Epidermal melanocyte (primary cell): Measurements from ENCODE around the gene CABP1.
"Not testable (repeated sequence)": the region's sequence is repeated elsewhere in the genome, so short reads cannot be mapped to it uniquely, and the experiment has no call there.

Source experiments
- DNase-seq: peaks from one replicate; pipeline ENCODE4 v3.0.0; 2011; ENCODE audit warnings: low spot score; ENCODE audit not compliant: insufficient read length

The CABP1 gene

DNA sequence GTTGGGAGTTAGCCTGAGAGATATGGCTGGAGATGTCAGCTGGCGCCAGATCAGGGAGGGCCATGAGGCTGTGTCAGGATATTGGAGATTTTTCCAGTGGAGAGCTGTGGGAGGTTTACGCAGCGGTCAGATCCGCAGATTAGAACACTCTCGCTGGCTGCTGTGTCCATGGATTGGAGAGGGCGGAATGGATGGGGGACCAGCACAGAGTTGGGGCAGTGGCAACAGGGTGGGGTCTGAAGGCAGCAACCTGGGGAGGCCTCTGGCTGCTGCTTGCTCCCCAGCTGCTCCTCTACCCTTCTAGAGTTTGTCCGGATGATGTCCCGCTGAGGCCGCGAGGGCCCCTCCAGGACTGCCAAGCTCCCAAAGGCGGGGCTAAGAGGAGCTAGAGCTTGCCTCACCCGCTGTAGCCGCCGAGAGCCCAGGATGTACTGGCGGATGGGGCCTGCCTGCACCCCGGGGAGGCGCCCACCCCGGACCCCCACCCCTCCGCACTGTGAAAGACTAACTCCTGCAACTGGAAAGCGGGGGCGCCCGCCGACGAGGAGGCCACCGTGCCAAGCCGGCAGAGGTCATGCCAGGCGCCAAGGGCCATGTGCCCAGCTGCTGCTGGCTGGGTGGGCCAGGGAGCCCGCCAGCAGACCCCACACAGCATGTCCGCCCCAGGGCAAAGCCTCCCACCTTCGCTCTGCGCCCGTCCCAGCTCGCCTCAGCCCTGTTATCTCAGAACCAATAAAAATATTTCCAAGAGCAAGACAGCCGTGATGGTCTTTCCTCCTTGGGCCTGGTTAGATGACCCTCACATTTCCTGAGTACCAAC, 26.4 kb downstream of the CABP1 start:
- no peak for DNase-seq

DNA sequence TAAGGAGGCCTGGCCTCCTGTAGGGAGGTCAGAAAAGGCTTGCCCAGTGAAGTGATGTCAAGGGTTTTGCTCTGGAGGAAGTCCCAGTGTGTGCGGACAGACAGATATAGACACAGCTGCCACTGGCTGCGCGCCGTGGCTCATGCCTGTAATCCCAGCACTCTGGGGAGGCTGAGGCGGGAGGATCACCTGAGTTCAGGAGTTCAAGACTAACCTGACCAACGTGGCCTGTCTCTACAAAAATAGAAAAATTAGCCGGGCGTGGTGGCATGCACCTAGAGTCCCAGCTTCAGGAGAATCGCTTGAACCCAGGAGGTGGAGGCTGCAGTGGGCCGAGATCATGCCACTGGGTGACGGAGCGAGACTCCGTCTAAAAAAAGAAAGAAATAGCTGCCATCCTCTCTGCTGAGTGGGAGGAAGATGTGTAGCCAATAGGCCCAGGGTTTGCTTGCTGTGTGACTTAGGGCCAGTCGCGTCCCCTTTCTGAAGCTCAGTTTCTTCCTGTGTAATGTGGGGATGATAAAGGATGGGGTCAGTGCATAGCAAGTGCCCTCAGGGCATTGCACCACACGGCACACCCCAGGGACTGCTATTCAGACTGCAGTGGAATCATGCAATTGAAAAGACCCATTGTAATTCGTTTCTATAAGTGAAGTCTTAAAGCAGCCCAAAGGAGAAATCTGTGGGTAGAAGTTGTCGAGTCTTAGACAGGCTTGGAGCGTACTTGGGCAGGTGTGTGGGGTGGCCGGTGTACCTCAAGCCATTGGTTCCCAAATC, 27.9 kb downstream of the CABP1 start:
- DNase-seq, result peak; percentile 44

DNA sequence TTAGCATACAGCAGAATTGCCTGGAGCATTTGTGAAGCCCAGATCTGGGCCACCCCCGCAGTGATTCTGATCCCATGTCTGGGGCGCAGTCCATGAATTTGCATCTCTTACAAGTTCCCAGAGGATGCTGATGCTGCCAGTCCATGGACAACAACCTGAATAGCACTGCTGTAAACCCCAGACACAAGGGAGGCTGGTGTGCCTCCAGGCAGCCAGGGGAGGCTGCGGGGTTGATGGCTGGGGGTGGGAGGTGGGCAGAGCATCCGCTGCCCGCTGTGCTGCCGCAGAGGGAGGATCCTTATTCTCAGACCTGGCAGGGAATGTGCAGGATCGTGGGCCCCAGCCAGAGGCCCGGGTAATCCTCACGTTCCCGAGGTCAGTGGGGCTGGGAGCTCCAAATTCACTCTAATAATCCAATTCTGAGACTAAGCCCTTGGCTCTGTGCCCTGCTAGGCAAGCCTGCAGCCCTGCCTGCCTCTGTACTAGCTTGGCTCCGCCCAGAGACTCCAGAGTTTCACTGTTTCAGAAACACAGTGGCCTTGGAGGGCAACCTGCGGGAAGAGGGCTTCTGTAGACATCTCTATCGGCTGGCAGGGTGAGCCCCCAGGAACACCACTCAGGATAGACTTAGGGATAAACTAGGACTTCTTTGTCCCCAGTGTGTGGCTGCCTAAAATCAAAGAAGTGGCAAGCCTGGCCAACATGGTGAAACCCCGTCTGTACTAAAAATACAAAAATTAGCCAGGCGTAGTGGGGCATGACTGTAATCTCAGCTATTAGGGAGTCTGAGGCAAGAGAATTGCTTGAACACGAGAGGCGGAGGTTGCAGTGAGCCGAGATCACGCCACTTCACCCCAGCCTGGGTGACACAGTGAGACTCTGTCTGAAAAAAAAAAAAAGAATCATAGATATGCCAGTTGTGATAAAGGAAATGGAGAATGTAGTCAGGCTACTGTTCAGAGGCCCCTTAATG, 28.7 kb downstream of the CABP1 start:
- DNase-seq, result peak; percentile 66

DNA sequence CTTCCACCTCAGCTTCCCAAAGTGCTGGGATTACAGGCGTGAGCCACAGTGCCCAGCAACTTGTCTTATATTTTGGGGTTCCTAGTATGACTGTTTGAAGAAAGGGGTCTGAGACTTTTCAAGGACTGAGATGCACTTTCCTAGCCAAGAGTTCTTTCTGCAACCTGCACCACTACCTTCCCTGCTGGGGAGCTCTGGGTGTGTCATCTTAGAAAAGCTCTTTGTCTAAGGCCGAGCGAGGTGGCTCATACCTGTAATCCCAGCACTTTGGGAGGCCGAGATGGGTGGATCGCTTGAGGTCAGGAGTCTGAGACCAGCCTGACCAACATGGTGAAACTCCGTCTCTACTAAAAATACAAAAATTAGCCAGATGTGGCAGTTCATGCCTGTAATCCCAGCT, 29.8 kb downstream of the CABP1 start:
- DNase-seq, result not testable (repeated sequence)

DNA sequence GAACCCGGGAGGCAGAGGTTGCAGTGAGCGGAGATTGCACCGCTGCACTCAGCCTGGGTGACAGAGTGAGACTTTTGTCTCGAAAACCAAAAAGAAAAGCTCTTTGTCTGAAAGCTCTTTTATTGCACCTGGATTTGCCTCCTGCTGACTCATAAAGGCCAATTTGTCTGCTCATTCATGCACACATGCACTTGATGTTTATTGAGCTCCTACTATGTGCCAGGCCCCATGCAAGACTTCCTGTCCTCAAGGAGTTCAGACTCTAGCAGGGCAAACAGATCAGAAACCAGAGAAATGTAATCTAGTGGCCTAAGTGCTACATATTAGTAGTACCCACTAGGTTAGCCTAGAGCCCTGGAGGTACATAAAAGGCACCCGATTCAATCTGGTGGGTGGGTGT, 30.2 kb downstream of the CABP1 start:
- DNase-seq, result no peak

DNA sequence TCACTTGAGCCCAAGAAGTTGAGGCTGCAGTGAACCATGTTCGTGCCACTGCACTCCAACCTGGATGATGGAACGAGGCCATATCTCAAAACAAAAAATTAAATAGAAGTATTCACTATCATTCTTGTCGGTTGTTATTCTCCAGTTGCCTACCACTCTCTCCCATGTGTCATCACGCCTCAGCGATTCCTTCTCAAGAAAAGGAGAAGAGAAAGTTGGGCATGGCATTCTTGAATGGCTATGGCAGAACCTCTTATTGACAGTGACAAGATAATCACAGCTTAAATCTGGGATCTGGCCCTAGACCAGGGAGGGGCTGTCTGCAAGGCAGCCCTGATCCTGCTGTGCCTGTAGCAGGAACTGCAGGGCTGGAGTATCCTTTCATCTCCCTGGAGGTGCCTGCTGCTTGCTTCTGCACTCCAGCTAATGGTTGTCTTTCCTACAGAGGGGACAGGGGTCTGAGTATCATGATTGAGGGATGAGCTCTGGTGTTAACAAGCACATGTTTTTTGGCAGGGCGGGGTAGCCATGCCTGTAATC, 33.7 kb downstream of the CABP1 start:
- no peak for DNase-seq

DNA sequence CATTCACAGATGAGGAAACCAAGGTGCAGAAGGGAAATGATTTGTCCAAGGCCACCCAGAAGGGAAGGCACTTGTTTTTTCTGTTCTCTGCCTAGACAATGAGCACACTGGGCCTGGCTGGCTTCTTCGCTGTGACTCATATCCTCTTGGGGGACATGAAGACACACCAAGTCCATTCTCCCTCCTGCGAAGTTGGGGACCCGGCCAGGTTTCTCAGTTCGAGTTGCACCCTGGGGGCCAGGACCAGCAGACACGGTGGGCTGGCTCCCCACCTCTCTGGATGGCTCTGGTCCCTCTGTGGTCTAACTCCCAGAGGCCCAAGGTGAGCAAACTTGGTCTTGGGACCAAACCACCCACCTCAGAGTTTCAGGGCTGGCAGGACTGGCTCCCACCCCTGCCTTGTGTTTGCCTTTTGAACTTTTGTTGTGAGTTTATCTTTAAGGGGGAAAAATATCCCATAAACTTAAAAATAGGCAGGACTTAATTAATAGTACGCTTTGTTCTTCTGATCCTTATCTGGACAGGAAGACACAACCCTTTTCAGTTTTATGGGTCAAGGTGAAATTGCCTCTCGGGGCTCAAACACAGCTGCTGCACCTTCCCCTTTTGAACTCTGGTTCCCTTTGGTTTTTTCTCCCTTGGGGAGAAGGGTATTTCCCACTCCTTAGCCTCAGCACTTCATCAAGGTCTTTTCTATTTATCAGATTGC, 37.5 kb downstream of the CABP1 start:
- DNase-seq, result no peak

DNA sequence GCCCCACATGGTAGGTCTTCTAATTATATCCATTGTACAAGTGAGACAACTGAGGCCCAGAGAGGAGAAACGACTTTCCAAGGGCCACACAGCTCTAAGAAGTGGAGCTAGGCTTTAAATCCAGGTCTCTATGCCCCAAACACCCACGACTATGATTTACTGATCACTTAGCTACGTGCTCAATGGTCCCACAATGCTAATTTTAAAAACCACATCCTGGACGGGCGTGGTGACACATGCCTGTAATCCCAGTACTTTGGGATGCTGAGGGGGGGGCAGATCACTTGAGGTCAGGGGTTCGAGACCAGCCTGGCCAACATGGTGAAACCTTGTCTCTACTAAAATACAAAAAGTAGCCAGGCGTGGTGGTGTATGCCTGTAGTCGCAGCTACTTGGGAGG, 38.1 kb downstream of the CABP1 start:
- DNase-seq, result no peak

DNA sequence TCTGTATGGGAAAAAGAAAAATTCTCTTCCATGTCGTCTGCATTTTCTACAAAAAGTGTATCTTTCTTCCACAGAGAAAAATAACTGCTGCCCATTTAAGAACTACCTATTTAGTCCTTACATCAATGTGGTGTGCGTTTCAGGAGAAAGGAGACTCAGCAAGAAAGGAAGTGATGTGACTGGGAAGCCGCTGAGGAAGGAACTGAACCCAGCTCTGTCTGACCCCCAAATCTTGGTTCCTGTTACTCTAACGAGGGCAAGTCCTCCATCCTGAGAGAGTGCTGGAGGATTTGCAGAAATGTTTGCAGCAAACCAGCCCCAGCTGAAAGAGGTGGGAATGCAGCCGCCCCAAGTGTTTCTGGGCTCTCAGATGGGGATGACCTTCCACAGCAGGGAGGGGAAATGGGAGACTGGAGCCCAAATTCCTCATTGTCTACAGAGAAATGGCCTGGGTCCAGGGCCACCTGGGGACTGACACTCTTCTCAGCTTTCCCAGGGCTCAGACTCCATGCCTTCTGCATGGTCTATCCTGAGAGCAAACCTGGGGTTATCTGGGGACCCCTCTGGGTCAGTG, 39.8 kb downstream of the CABP1 start:
- DNase-seq, result no peak

DNA sequence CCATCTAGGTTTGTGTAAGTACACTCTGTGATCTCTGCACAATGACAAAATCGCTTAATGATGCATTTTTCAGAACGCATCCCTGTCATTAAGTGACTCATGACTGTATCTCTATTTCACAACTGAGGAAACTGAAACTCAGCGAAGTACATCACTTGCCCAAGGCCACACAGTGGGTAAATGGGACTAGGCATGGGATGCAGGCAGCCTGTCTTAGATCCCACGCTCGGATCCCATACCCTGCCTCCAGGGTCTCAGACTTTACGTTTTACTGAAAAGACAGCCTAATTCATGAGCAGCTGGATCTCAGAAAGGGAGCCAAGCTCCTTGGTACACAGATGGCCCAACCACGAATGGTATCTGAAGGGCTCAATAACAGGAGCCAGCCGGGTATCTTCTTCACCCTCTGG, 44.1 kb downstream of the CABP1 start:
- no peak for DNase-seq

DNA sequence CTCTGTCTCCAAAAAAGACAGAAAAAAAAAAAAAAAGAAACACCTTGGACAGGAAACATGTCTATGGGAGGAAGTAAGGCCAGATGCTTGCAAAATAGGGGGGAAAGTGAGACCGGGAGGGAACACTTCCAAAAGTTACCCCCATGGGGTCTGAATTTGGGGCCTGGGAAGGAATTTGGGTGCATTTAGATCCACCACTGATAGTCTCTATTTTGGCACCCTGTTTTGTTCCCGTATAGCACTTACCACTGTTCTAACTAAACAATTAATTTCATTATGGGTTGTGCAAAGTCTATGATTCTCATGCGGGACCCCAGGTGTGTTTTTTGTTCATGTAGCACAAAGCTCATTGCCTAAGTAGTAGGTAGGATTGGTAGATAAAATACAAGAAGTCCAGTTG, 45.1 kb downstream of the CABP1 start:
- DNase-seq, result no peak

DNA sequence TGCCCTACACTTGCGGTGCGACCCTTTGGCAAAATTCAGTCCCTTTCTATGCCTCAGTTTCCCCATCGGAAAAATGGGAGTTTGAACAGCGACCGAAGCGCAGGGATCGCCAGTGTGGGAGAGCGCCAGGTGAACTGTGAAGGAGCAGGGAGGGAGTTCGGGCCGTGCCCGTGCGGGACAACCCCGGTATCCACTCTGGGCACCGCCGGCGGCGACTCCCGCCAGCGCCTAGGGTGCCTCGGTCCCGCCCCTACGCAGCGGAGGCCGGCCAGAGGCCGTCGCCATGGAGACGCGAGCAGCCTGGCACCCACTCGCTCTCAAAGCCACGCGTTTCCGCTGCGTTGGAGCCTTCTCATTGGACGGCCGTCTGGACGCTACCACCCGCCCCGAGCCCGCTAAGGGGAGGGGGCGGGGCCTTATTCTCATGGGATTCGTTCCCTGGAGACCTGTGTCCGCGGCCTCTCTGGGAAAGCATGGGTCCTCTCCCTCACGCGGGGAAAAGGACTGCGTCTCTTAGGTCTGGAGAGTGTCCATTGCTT, 45.8 kb downstream of the CABP1 start:
- DNase-seq, result peak; percentile 67

DNA sequence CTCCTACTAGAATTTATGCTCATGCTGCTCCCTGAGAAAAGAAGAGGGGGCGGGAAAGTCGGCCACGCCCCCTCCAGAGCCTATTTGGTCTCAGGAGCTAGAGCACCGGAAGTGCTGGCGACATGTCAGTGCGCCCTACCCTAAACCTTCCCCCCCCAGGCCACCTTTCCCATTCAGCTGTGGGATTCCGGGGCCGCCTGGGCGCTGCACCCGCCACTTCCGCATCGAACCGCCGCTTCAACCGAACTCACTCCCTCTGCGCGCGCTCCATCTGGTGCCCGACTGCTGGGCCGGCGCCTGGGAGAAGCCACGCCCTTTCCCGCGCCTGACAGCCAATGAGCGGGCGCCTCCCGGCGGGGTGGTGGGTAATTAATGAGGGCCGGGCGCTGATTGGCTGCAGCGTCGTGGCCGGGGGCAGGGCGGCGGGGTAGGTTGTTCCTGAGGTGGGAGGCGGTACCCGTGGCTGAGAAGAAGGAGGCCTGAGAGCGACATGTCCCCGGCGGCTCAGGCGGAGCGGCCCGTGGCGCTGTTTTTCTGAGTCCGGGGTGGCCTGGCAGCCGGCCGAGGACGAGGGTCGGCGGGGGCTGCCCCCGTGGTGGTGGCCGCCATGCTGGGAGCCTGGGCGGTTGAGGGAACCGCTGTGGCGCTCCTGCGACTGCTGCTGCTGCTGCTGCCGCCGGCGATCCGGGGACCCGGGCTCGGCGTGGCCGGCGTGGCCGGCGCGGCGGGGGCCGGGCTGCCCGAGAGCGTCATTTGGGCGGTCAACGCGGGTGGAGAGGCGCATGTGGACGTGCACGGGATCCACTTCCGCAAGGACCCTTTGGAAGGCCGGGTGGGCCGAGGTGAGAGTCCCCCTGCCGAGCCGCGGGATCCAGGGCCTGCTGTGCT, 46.5 kb downstream of the CABP1 start, which contains the start of gene MLEC:
TSS of gene MLEC (plus strand) at position 460 of the 888 bp plus-strand sequence. CDS start at position 608, 148 bp downstream.
- peak; percentile 91 for DNase-seq

DNA sequence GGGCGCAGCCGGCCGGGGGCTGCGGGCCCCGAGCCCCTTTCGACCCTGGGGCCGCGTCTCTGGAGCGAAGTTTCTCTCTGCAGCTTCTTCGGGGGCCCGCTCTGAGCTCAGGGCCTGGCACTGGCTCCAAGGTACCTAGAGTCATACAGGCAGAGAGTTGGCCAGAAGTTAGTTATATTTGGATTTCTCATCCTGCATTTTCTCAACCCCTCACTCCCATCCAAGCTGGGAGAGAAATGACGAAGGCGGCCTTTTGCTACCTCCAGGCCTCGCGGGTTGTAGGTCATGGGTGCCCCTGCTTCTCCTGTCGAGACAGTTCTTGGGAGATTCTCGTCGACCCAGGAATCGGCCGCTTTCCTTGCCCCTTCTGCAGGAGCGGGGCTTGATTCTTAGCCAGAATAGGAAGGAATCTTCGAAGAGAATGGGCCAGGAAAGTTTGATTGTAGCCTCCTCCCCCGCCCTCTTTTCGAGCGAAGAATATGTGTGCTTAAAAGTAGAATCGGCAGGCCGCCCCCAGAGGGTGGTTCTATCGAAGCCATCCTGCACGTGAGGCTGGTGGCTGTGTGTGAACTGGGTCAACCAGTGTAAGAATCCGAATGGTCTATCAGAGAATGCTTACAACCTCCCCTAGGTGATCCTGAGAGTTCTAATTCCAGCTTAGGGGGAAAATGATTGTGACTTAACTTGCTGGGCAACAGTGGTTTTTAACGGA, 47.3 kb downstream of the CABP1 start:
- DNase-seq, result no peak

DNA sequence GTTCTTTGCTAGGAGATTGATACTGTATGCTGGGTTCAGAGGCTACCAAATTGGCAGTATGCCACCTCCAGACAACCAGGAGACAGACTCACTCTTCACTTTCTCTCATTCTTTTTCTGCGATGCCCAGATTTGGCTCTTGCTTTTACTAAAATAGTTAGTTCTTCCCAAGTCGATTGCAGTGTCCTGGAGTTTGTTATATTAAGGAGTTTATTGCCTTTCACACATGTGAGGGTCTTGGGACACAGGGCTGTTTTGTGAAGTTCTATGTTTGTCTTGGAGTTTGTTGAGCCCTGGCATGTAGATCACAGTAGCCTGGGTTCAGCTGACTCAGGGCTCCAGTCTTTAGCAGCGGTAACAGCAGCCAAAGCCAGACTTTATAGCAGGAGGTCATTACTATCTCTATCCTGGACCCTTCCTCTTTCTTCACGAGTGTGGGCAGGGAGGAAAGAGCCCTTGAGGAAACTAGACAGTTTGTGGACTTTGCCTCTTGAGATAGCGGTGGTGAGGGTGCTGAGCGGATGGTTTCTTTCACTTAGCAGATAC, 48.2 kb downstream of the CABP1 start:
- DNase-seq, result no peak

DNA sequence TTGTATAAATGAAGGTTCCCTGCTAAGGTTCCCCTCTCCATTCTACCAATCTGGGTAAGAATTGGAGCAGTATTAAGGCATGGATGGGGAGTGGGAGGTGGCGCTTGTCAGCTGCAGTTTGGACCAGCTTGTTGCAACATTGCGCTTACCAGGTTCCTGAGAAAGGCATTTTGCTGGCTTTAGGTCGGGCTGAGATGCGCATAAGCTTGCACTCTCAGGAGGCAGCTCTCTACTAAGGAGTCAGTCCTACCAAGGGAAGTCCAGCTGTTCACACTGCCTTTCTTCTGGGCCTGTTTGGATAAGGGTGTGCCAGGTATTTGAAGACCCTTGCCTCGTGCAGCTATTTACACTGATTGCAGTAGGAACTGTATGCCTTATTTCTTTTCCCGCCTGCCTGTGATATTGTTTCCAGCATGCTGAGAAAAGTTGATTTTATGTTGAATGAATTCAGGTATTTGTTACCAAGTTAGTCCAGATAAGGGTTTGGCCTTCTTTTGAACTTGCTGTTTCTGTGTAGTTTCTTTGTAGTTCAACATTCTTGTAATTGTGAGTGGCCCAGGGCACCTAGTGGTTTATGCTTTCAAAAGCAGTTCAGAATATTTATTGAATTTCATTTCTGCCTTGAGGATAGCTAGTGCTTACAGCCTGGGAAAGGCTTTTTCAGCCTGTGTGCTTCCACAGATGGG, 49.1 kb downstream of the CABP1 start:
- DNase-seq, result no peak

DNA sequence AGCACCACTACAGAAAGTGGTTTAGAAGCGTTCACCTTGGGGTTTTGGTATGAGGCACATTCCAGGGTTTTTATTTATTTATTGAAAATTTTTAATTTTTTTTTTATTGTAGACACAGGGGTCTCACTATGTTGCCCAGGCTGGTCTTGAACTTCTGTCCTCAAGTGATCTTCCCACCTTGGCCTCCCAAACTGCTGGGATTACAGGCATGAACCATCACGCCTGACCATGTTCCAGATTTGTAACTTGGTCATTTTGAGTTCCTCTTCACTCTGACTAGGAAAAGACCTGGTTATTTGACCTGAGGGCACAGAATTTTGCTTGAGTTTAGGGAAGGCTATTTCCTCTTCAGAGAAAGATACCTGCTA, 49.6 kb downstream of the CABP1 start:
- DNase-seq, result no peak
